Fibroblast of the conjunctiva (primary cell): ENCODE measurements around the gene MOCS3.

Experiments used
- DNase-seq: peaks from one replicate; pipeline ENCODE4 v3.0.0-alpha.2; 2010; ENCODE audit warnings: low read depth

MOCS3 gene

GRCh38 chr20:51012357-51012756 is 53.7 kb downstream of the MOCS3 start:
- DNase-seq = no peak
